SK-N-SH treated with all-trans-retinoic acid at 6 μM for 48 hours (cell line): ENCODE measurements around the gene TFDP3.

Source experiments
- ATAC-seq: fragments of 200-7000 bp; cut with Tn5 transposase; 3 replicates; pipeline ENCODE4 v1.9.1; 2020; ENCODE audit warnings: mild to moderate bottlenecking, moderate library complexity
- ARNTL ChIP-seq: fragments of 450-650 bp; formaldehyde crosslinking; IDR thresholded peaks from 2 replicates; pipeline ENCODE4 v1.5.0; 2020; ENCODE audit warnings: low read depth, mild to moderate bottlenecking, moderate library complexity, borderline replicate concordance
- BACH2 ChIP-seq: fragments of 250-450 bp; sonication (Bioruptor Pico); IDR thresholded peaks from 2 replicates; pipeline ENCODE4 v1.9.0; 2021; ENCODE audit warnings: mild to moderate bottlenecking, borderline replicate concordance
- CREB5 ChIP-seq: fragments of 250-450 bp; sonication (Bioruptor Pico); IDR thresholded peaks from 2 replicates; pipeline ENCODE4 v1.5.1; 2020; ENCODE audit warnings: low read depth, mild to moderate bottlenecking, moderate library complexity
- CSDC2 ChIP-seq: fragments of 250-450 bp; sonication (Bioruptor Pico); IDR thresholded peaks from 2 replicates; pipeline ENCODE4 v1.5.0; 2020; ENCODE audit warnings: mild to moderate bottlenecking, moderate library complexity
- CSRNP3 ChIP-seq: fragments of 250-450 bp; sonication (Bioruptor Pico); IDR thresholded peaks from 2 replicates; pipeline ENCODE4 v1.5.1; 2021; ENCODE audit warnings: mild to moderate bottlenecking, moderate library complexity
- GLIS3 ChIP-seq: fragments of 250-450 bp; sonication (Bioruptor Pico); IDR thresholded peaks from 2 replicates; pipeline ENCODE4 v1.5.0; 2020; ENCODE audit warnings: mild to moderate bottlenecking, moderate library complexity
- ISL1 ChIP-seq: fragments of 250-450 bp; sonication (Bioruptor Pico); IDR thresholded peaks from 2 replicates; pipeline ENCODE4 v2.1.2; 2022; ENCODE audit warnings: mild to moderate bottlenecking, moderate library complexity
- PATZ1 ChIP-seq: fragments of 250-450 bp; sonication (Bioruptor Pico); IDR thresholded peaks from 2 replicates; pipeline ENCODE4 v1.8.0; 2020; ENCODE audit warnings: mild to moderate bottlenecking, moderate library complexity, borderline replicate concordance
- POU6F1 ChIP-seq: fragments of 250-450 bp; sonication (Bioruptor Pico); IDR thresholded peaks from 2 replicates; pipeline ENCODE4 v1.8.0; 2021; ENCODE audit warnings: low read depth, mild to moderate bottlenecking, moderate library complexity, borderline replicate concordance
- RARB ChIP-seq: fragments of 250-450 bp; sonication (Bioruptor Pico); IDR thresholded peaks from 2 replicates; pipeline ENCODE4 v1.8.0; 2021; ENCODE audit warnings: mild to moderate bottlenecking, moderate library complexity
- SNAI2 ChIP-seq: fragments of 250-450 bp; sonication (Bioruptor Pico); IDR thresholded peaks from 2 replicates; pipeline ENCODE4 v1.5.0; 2020; ENCODE audit warnings: mild to moderate bottlenecking, moderate library complexity
- TCF4 ChIP-seq: fragments of 250-450 bp; sonication (Bioruptor Pico); IDR thresholded peaks from 2 replicates; pipeline ENCODE4 v1.8.0; 2021; ENCODE audit warnings: mild to moderate bottlenecking, moderate library complexity, borderline replicate concordance
- TOX ChIP-seq: fragments of 250-450 bp; sonication (Bioruptor Pico); IDR thresholded peaks from 2 replicates; pipeline ENCODE4 v1.8.0; 2021; ENCODE audit warnings: mild to moderate bottlenecking, moderate library complexity, borderline replicate concordance
- TSHZ2 ChIP-seq: fragments of 250-450 bp; sonication (Bioruptor Pico); IDR thresholded peaks from 2 replicates; pipeline ENCODE4 v1.5.0; 2020; ENCODE audit warnings: mild to moderate bottlenecking, moderate library complexity
- ZC3H10 ChIP-seq: fragments of 250-450 bp; sonication (Bioruptor Pico); IDR thresholded peaks from 2 replicates; pipeline ENCODE4 v1.5.1; 2021; ENCODE audit warnings: mild to moderate bottlenecking, moderate library complexity
- ZFP3 ChIP-seq: fragments of 250-450 bp; sonication (Bioruptor Pico); IDR thresholded peaks from 2 replicates; pipeline ENCODE4 v1.5.0; 2020; ENCODE audit warnings: mild to moderate bottlenecking, moderate library complexity
- ZNF565 ChIP-seq: fragments of 450-650 bp; formaldehyde crosslinking; conservative IDR thresholded peaks from 2 replicates; pipeline ENCODE4 v1.5.0; 2020; ENCODE audit warnings: low read depth, mild to moderate bottlenecking, moderate library complexity
- ZNF70 ChIP-seq: fragments of 450-650 bp; formaldehyde crosslinking; IDR thresholded peaks from 2 replicates; pipeline ENCODE4 v1.5.0; 2020; ENCODE audit warnings: mild to moderate bottlenecking, moderate library complexity
- ZNF8 ChIP-seq: fragments of 450-650 bp; formaldehyde crosslinking; IDR thresholded peaks from 2 replicates; pipeline ENCODE4 v1.5.0; 2020; ENCODE audit warnings: mild to moderate bottlenecking, moderate library complexity

The TFDP3 gene

GRCh38 chrX:133218329-133218728, at the start of gene TFDP3:
Gene TFDP3, minus strand, starts transcription at chrX:133218354. Its CDS starts 95 bp downstream, at chrX:133218259.
- no peak for TF ChIP-seq ARNTL
- no peak for TF ChIP-seq GLIS3
- TF ChIP-seq CREB5 (CRISPR knock-in tag) = no peak
- TF ChIP-seq TSHZ2 = no peak
- no peak for TF ChIP-seq ZNF565
- ATAC-seq = no peak

- no peak for TF ChIP-seq ZNF70 (CRISPR knock-in tag)
- TF ChIP-seq ARNTL = no peak
- no peak for TF ChIP-seq TOX
- TF ChIP-seq TCF4 (CRISPR knock-in tag) = no peak
- TF ChIP-seq CSRNP3 (CRISPR knock-in tag) = no peak
- TF ChIP-seq ZNF8 (CRISPR knock-in tag) = no peak
- TF ChIP-seq BACH2 (CRISPR knock-in tag) = no peak
- no peak for TF ChIP-seq ZNF565
- no peak for TF ChIP-seq ZFP3 (CRISPR knock-in tag)
- TF ChIP-seq SNAI2 (CRISPR knock-in tag) = no peak
- TF ChIP-seq ZC3H10 (CRISPR knock-in tag) = no peak
- ATAC-seq = no peak
These were observed 49.5 kb upstream of the TFDP3 start for GRCh38 chrX:133267621-133268020.

GRCh38 chrX:133265331-133265730, 47.2 kb upstream of the TFDP3 start:
- TF ChIP-seq POU6F1 (CRISPR knock-in tag) (no peak), GLIS3 (no peak), TSHZ2 (no peak), ISL1 (no peak), TOX (no peak), CREB5 (CRISPR knock-in tag) (no peak), RARB (CRISPR knock-in tag) (no peak), ZNF565 (no peak)
- TF ChIP-seq, all 23 proteins: peak for 0
- no peak for ATAC-seq

GRCh38 chrX:133258481-133258880, 40.3 kb upstream of the TFDP3 start:
- TF ChIP-seq PATZ1 (CRISPR knock-in tag) (no peak), CSDC2 (no peak), POU6F1 (CRISPR knock-in tag) (no peak), SNAI2 (CRISPR knock-in tag) (no peak)
- TF ChIP-seq, all 23 proteins: peak for 0
- no peak for ATAC-seq
